GM18505 (cell line): ENCODE results near the gene HDAC2.
"Not testable (repeated sequence)": the region's sequence is repeated elsewhere in the genome, so short reads cannot be mapped to it uniquely, and the experiment has no call there.

ENCODE experiments used
- ATAC-seq: cut with Tn5 transposase; IDR thresholded peaks from one replicate; pipeline ENCODE4 v1.9.1; 2021; ENCODE audit not compliant: unreplicated experiment
- POLR2A ChIP-seq: IDR thresholded peaks from 4 replicates; pipeline ENCODE4 v1.6.1; 2011; ENCODE audit warnings: borderline replicate concordance; ENCODE audit not compliant: insufficient read depth, insufficient read length; ENCODE audit errors: extremely low read depth

HDAC2 gene

GRCh38 chr6:113954653-113955052 is 16.3 kb downstream of the HDAC2 start:
- no peak for TF ChIP-seq POLR2A
- ATAC-seq = no peak

- no peak for TF ChIP-seq POLR2A
- ATAC-seq = no peak
These were observed 17.6 kb downstream of the HDAC2 start for GRCh38 chr6:113953346-113953745.

GRCh38 chr6:113949499-113949898 is 21.4 kb downstream of the HDAC2 start:
- ATAC-seq = no peak
- TF ChIP-seq POLR2A = no peak

- TF ChIP-seq POLR2A = no peak
- no peak for ATAC-seq
These were observed 26.2 kb downstream of the HDAC2 start for GRCh38 chr6:113944701-113945100.

GRCh38 chr6:113939825-113940224 is 31.1 kb downstream of the HDAC2 start:
- no peak for ATAC-seq
- no peak for TF ChIP-seq POLR2A

GRCh38 chr6:113936093-113936934 is 34.6 kb downstream of the HDAC2 start:
- peak; percentile 86 for ATAC-seq
- no peak for TF ChIP-seq POLR2A

GRCh38 chr6:113934101-113934500 is 36.8 kb downstream of the HDAC2 start:
- no peak for TF ChIP-seq POLR2A
- no peak for ATAC-seq

GRCh38 chr6:113931907-113932306 is 39.0 kb downstream of the HDAC2 start:
- not testable (repeated sequence) for ATAC-seq

GRCh38 chr6:113930183-113930582 is 40.8 kb downstream of the HDAC2 start:
- ATAC-seq = no peak
- no peak for TF ChIP-seq POLR2A

GRCh38 chr6:113927001-113927400 is 43.9 kb downstream of the HDAC2 start:
- no peak for TF ChIP-seq POLR2A
- ATAC-seq = no peak

GRCh38 chr6:113925378-113925777 is 45.6 kb downstream of the HDAC2 start:
- ATAC-seq = no peak
- no peak for TF ChIP-seq POLR2A

GRCh38 chr6:113924312-113924723 is 46.6 kb downstream of the HDAC2 start:
- TF ChIP-seq POLR2A = no peak
- ATAC-seq = no peak

- no peak for ATAC-seq
- no peak for TF ChIP-seq POLR2A
These were observed 47.4 kb downstream of the HDAC2 start for GRCh38 chr6:113923526-113923925.

- no peak for TF ChIP-seq POLR2A
- no peak for ATAC-seq
These were observed 49.5 kb downstream of the HDAC2 start for GRCh38 chr6:113921299-113921904.
